NCI-H510A treated with DMSO at 0.1 percent for 48 hours (cell line): ENCODE measurements around the gene NSMF.

Experiments
- DNase-seq: peaks from one replicate; lab custom pipeline; 2025; lab: John Stamatoyannopoulos, UW

Gene NSMF

DNA sequence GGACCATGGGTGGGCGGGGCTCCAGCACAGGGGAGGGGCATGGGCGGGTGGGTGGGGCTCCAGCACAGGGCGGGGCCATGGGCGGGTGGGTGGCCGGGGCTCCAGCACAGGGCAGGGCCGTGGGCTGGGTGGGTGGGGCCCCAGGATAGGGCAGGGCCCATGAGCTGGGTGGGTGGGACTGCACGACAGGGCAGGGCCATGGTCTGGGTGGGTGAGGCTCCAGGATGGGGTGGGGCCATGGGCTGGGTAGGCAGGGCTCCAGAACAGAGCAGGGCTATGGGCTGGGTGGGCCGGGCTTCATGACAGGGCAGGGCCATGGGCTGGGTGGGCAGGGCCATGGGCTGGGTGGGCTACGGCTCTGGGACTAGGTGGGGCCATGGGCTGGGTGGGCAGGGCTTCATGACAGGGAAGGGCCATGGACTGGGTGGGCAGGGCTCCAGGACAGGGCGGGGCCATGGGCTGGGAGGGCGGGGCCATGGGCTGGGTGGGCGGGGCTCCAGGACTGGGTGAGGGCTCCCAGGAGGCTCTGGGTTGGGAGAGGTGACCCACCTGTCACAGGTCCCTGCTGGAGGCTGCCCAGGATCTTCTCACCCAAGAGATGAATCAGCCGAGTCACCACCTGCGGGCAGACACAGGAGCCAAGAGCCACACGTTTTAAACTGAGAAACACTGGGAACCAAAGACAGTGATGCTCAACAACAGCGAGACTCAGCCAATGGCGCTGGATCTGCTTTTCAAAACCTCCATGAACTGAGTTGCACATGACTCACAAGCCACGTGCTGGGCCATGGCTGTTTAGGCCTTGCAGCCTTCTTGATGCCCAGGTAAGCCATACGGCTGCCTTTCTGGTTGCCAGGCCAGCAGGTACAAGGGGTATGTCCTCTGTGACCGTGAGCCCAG lies 33.6 kb upstream of the NSMF start:
- DNase-seq = no peak

DNA sequence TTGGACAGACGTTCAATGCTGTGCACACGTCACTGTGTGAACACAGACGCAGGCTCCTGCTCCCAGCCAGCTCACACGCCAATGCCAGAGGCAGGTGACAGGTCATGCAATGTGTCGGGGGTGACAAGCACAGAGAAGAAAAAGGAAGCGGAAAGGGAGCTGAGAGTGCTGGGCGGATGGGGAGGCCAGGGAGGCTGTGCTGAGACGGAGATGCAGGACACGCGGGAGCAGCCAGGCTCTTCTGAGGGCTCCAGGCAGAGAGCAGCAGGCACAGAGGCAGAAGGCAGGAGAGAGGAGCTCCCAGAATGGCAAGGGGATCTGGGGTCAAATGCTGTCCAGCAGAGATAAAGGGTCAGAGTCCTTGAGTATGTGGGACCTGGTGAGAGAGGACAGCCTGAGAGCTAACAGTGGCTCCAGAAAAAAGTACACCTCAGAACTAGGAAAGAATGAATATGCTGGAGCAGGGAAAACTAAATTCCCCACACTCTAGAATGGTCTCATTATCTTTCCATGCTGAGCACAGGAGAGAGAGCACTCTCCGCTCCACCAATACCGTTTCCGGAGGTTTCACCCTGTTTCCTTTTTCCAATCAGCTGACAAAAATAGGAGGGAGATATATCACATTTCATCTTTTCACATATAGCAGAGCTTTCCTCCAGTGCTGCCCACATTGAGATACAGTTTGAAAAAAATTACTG lies 32.8 kb upstream of the NSMF start:
- no peak for DNase-seq

DNA sequence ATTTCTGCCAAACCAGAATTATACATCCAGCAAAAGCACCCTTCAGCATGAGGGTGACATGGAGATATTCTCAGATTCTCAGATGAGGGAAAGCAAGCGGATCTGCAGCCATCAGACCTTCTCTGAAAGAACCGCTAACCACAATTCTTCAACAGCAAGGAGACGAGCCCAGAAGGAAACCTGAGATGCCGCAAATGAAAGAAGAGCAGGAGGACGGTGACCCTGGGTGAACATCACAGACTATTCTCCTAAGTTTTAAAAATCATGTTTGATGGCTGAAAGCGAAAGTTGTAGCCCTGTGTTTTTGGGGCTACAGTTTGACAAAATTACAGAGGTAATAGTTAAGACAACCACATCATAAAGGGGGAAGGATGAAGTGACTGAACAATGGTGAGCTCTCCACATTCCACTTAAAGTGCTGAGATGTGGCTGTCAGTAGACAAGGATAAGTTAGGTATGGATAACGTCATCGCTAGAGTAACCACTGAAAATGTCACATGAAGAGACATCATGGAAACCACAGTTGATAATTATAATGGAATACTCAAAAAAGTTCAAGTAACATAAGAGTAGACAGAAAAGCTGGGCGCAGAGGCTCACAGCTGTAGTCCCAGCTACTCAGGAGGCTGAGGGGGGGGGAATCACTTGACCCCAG lies 31.5 kb upstream of the NSMF start:
- peak; percentile 21 for DNase-seq

DNA sequence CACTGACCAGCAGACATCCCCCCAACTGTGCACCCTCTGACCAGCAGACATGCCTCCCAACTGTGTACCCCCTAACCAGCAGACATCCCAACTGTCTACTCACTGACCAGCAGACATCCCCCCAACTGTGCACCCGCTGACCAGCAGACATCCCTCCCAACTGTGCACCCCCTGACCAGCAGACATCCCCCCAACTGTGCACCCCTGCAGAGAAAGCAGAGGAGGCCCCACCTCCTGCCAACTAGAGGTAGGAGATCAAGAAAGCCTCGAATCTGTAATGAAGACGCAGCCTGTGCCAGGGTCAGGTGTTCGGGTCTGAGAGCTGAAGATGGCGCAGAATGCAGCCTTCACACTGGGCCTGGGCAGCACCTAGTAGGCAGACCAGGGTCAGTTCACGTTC lies 29.8 kb upstream of the NSMF start:
- DNase-seq = no peak

- DNase-seq = peak; percentile 69
These were observed 29.2 kb upstream of the NSMF start for GRCh38 chr9:137488327-137488653.

- peak; percentile 89 for DNase-seq
These were observed 28.6 kb upstream of the NSMF start for GRCh38 chr9:137487454-137488326.

- peak; percentile 45 for DNase-seq
These were observed 27.7 kb upstream of the NSMF start for GRCh38 chr9:137486545-137487453.

DNA sequence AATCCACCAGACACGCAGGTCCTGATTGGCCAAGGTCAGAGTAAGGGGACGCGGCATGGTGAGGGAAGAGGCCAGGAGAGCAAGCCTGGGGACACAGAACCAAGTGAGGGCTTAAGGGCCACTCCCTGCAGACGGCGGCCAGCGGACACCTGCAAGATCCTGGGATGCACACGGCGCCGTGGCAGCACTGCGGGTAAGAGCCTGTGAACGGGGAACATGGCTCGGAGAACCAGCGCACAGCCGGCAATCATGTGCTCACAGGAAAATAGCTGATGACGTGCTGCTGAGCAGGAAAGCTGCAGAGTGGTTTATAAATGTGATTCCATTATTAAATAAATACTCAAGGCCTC lies 27.0 kb upstream of the NSMF start:
- peak; percentile 59 for DNase-seq

- DNase-seq = peak; percentile 93
These were observed 26.4 kb upstream of the NSMF start for GRCh38 chr9:137485343-137486140.

- no peak for DNase-seq
These were observed 25.6 kb upstream of the NSMF start for GRCh38 chr9:137484551-137485315.

DNA sequence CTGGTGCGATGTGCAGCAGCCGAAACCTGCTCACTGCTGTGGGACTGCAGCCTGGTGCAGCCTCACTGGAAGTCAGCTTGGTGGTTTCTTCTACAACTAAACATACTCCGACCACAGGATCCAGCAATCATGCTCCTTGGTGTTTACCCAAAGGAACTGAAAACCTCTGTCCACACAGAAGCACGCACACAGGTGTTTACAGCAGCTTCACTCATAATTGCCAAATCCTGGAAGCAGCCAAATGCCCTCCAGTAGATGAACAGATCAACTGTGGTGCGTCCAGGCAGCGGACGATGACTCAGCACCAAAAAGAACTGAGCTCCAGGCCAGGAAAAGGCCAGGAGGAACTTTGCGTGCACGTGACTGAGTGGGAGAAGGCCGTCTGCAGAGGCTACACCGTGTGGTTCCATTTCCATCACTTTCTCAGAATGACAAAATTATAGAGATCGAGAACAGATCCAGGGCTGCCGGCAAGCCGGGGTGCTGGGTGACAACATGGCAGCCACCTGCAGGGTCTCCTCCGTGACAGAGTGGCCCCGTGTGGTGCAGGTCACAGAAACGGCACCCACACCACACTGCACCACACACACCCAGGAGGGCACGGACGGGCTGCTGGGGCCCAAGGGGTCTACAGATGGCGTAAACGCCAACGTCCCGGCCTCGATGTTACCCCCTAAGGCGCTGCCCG lies 23.1 kb upstream of the NSMF start:
- no peak for DNase-seq

GRCh38 chr9:137480686-137481683 lies 21.9 kb upstream of the NSMF start:
- DNase-seq = no peak

DNA sequence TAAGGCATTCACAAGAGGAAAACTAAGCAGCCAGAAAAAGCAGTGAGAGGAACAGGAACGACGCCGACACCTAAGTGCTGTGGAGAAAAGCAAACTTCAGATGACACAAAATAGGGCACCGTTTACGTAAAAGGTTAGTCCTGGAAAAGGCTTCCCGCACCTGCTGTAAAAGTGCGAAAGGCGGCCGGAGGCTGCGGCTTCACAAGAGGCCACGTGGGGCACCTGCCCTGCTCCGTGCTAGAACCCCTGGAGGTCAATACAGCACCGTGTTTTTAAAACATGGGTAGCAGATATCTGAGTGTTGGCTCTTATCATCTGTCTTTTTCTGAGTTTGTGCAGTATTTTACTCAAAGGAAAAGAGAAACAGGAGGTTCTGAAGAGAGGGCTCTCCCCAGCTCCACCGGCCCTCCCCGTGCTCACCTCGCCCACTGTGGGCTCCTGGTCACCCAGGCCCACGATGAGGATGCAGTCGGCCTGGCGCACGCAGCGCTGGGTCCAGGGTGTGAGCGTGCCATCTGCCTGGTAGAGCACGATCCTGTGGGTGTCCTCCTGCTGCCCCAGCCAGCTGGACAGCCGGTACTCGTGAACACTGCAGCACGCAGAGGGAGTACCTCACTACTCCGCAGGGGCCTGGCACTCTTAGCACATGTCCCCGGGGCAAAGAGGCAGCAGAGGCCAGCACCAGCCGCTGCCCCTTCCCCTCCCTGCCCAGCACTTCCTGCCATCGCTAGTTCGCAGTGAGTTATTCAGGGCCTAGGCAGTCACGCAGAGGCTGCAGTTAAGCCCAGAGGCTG lies 21.0 kb upstream of the NSMF start:
- no peak for DNase-seq

- DNase-seq = peak; percentile 29
These were observed 20.1 kb upstream of the NSMF start for GRCh38 chr9:137478962-137479861.

- no peak for DNase-seq
These were observed 19.5 kb upstream of the NSMF start for GRCh38 chr9:137478613-137478961.
